D721Med (cell line): ENCODE data around the gene XRCC2.
"Not testable (repeated sequence)": the region's sequence is repeated elsewhere in the genome, so short reads cannot be mapped to it uniquely, and the experiment has no call there.

ENCODE experiments used
- DNase-seq: peaks from one replicate; pipeline ENCODE4 v3.0.0; 2011; ENCODE audit warnings: low spot score; ENCODE audit not compliant: insufficient read length
- FAIRE-seq: peaks from 2 replicates; lab custom pipeline; 2011; peaks lifted over from hg19 to GRCh38; lab: Jason Lieb, UNC
- CTCF ChIP-seq: IDR thresholded peaks from 2 replicates; pipeline ENCODE4 v1.5.1; 2012; ENCODE audit warnings: mild to moderate bottlenecking, control low read depth; ENCODE audit not compliant: insufficient read depth; ENCODE audit errors: missing control alignments

Gene XRCC2

DNA sequence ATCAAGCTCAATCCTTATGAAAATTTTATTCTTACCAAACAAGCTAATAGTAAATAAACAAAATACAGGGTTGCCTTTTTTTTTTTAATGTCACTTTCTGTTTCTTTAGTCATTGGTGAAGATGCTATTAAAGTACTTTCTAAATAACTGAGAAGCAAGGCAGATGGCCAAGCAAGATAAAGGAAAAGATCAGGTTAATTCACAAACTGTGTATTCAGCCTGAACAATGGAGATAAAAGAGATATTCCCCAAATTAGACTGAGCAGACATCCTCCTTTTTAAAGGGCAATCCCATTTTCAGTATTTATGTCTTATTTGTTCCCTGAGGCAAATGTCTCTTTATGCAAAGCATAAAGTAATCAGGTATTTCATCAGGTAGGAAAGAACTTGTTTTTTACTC lies 23.1 kb upstream of the XRCC2 start:
- no peak for TF ChIP-seq CTCF
- FAIRE-seq (no peak), DNase-seq (no peak)

GRCh38 chr7:152697268-152697974 lies 21.5 kb upstream of the XRCC2 start:
- not testable (repeated sequence) for FAIRE-seq, DNase-seq

- not testable (repeated sequence) for FAIRE-seq
These were observed 16.3 kb upstream of the XRCC2 start for GRCh38 chr7:152692196-152692595.

GRCh38 chr7:152683297-152683696 lies 7.4 kb upstream of the XRCC2 start:
- TF ChIP-seq CTCF, result no peak
- DNase-seq (no peak), FAIRE-seq (no peak)

More at GRCh38 chr7:152692196-152692595, 16.3 kb upstream of the XRCC2 start:
- not testable (repeated sequence) for DNase-seq

DNA sequence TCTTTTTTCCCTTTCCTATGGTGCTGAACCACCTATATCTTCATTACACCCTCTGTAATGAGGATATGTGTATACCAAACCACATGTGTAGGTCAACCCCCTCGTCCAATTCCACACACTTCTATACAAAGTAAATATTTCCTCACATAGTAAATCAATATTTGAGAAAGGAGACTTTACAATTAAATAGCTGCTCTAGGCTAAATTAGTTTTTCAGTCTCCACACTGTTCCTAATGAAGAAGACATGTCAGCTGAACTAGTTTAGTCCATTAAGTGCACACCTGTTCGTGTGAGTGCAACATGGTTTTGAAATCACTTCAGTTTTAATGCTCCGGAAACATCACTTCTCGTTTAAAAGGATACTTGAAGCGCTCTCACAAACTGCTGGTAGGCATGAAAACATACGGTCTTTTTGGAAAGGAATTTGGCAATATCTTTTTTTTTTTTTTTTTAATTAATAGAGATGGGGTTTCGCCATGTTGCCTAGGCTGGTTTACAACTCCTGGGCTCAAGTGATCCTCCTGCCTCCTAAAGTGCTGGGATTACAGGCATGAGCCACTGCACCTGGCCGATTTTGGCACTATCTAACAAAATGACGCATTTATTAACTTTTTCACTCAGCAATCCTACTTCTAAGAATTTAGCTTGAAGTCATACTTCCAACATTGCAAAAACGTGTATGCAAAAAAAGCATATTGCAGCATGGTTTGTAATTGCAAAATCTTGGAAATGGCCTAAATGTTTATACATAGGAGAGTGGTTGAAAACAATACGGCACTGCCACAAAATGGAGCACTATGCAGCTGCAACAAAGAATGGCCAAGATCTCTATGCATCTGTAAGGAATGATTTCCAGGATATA lies 2.1 kb upstream of the XRCC2 start:
- DNase-seq, result no peak
- no peak for FAIRE-seq

DNA sequence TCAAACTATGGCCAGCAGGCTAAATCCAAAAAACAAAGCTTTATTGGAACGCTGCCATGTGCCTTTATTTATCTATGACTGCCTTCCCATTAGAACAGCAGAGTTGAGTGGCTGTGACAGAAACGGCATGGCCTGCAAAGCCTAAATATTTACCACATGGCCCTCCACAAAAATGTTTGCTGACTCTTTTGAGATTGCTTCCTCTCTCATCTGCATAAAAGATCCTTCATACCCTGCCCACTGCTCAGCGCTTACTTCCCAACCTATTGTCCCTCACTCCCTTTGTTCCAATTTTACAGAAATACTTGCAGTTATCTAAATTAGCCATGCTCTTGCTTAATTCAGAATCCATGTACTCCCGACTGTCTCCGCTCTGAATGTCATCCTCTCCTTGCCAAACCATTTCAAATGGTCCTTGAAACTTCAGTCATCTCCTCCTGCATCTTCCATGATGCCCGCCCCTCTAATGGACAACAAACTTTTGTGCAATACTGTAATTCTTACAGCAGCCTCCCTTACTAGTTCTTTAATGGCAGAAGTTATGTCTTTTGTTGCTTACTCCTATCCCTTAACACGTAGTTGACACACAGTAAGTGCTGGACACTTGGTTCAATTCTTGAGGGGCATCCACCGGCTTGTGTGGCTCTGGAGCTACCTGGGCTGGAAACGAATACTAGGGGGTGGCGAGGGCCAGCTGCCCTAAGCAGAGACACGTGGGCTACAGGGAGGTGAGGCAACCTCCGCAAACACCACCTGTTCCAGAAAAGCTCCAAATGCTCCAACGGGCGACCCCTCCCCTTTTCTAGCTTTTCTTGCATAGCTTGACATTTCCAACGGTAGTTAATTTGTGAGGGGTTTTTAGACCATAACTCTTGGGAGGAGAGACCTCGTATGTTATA lies 832 bp downstream of the XRCC2 start:
- FAIRE-seq, result no peak
- TF ChIP-seq CTCF, result no peak
- DNase-seq, result no peak

More for the DNA sequence above, 2.1 kb upstream of the XRCC2 start:
- TF ChIP-seq CTCF, result no peak

DNA sequence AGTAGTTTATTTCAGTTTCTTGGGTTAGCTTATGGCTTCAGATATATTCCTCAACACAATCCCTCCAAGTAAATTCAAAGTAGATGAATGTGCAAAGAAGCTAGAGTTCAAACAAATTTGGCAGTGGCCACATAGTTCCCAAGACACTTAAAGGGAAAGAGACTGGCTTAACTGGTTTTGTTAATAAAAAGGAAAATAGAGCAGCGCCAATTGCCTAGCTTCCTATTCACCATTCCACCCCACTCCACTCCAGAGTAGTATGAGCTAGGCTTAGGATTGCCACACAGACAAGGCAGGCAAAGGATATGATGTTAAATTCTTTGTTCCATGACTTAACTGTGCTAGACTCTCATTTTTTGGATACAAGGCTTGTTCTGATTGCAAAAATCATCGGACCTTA lies 2.0 kb downstream of the XRCC2 start:
- no peak for TF ChIP-seq CTCF
- FAIRE-seq (no peak), DNase-seq (no peak)
